Measurements from ENCODE around the gene DNAJC2.
"Not testable (repeated sequence)": the region's sequence is repeated elsewhere in the genome, so short reads cannot be mapped to it uniquely, and the experiment has no call there.

GRCh38 chr7:103279636-103279962, 65.0 kb downstream of the DNAJC2 start:
- not testable (repeated sequence) for TF ChIP-seq SUZ12 (IDR thresholded peaks at IDR 0.05); FOXM1 (IDR thresholded peaks at IDR 0.05; ENCODE audit: borderline replicate concordance); SP1 (IDR thresholded peaks at IDR 0.05); ARNT (IDR thresholded peaks at IDR 0.05); CTBP1 (IDR thresholded peaks at IDR 0.05; ENCODE audit: borderline replicate concordance); LEF1 (IDR thresholded peaks at IDR 0.05; ENCODE audit: borderline replicate concordance); NFRKB (IDR thresholded peaks at IDR 0.05); L3MBTL2 (conservative IDR thresholded peaks at IDR 0.05)
